Colon (tissue), 2 donors: Measurements from ENCODE around the gene OR4D6.
"Not testable (repeated sequence)": the region's sequence is repeated elsewhere in the genome, so short reads cannot be mapped to it uniquely, and the experiment has no call there.

Experiments used
- FAIRE-seq: peaks from 2 replicates; lab custom pipeline; 2012; peaks lifted over from hg19 to GRCh38; lab: Jason Lieb, UNC
- donor health status: control.
- donor health status: control.

Gene OR4D6

GRCh38 chr11:59456661-59457060 is at the start of gene OR4D6:
Gene OR4D6, plus strand, starts transcription at chr11:59456961. Its CDS starts 0 bp downstream, at chr11:59456961.
- no peak for FAIRE-seq

GRCh38 chr11:59413646-59414045 is 43.1 kb upstream of the OR4D6 start:
- FAIRE-seq, result no peak

GRCh38 chr11:59415111-59415510 is 41.6 kb upstream of the OR4D6 start:
- no peak for FAIRE-seq

GRCh38 chr11:59416613-59417012 is 40.1 kb upstream of the OR4D6 start:
- FAIRE-seq, result no peak

GRCh38 chr11:59417023-59417422 is 39.7 kb upstream of the OR4D6 start:
- FAIRE-seq, result no peak

- FAIRE-seq, result no peak
These were observed 38.6 kb upstream of the OR4D6 start for GRCh38 chr11:59418156-59418555.

GRCh38 chr11:59423835-59424234 is 32.9 kb upstream of the OR4D6 start:
- FAIRE-seq, result no peak

- FAIRE-seq, result no peak
These were observed 31.6 kb upstream of the OR4D6 start for GRCh38 chr11:59425131-59425530.

GRCh38 chr11:59426361-59427067 is 30.2 kb upstream of the OR4D6 start, which contains the start of gene OR5A2:
Gene OR5A2, minus strand, starts transcription at chr11:59426413. Its CDS starts 3,460 bp downstream, at chr11:59422953.
- no peak for FAIRE-seq

- no peak for FAIRE-seq
These were observed 29.7 kb upstream of the OR4D6 start for GRCh38 chr11:59427068-59427382.

- FAIRE-seq, result no peak
These were observed 26.7 kb upstream of the OR4D6 start for GRCh38 chr11:59429924-59430516.

GRCh38 chr11:59436169-59436568 is 20.6 kb upstream of the OR4D6 start, which contains the start of gene OR5A1:
Gene OR5A1, plus strand, starts transcription at chr11:59436469. Its CDS starts 6,700 bp downstream, at chr11:59443169.
- no peak for FAIRE-seq

GRCh38 chr11:59437770-59438169 is 19.0 kb upstream of the OR4D6 start:
- no peak for FAIRE-seq

GRCh38 chr11:59445624-59446023 is 11.1 kb upstream of the OR4D6 start:
- FAIRE-seq, result not testable (repeated sequence)

GRCh38 chr11:59448484-59448883 is 8.3 kb upstream of the OR4D6 start:
- FAIRE-seq, result no peak

- FAIRE-seq, result no peak
These were observed 3.2 kb downstream of the OR4D6 start for GRCh38 chr11:59459916-59460315.

- FAIRE-seq, result no peak
These were observed 6.5 kb downstream of the OR4D6 start for GRCh38 chr11:59463190-59463641.

- FAIRE-seq, result no peak
These were observed 16.3 kb downstream of the OR4D6 start, which contains the start of gene OR4D10 for GRCh38 chr11:59473015-59473414. Gene OR4D10, plus strand, starts transcription at chr11:59473315. Its CDS starts 4,115 bp downstream, at chr11:59477430.

GRCh38 chr11:59475176-59475575 is 18.4 kb downstream of the OR4D6 start:
- FAIRE-seq, result no peak

- FAIRE-seq, result no peak
These were observed 23.1 kb downstream of the OR4D6 start for GRCh38 chr11:59479906-59480305.

GRCh38 chr11:59480359-59480758 is 23.6 kb downstream of the OR4D6 start:
- FAIRE-seq, result no peak

- FAIRE-seq, result no peak
These were observed 45.2 kb downstream of the OR4D6 start for GRCh38 chr11:59501931-59502330.

- no peak for FAIRE-seq
These were observed 46.5 kb downstream of the OR4D6 start, which contains the start of gene OR4D11 for GRCh38 chr11:59503276-59503675. Gene OR4D11, plus strand, starts transcription at chr11:59503576. Its CDS starts 0 bp downstream, at chr11:59503576.
